GM12872 (cell line): ENCODE results near the gene DAW1.

ENCODE experiments used
- CTCF ChIP-seq: IDR thresholded peaks from 3 replicates; pipeline ENCODE4 v1.5.1; 2011; ENCODE audit warnings: low read depth, mild to moderate bottlenecking, low read length, moderate library complexity; ENCODE audit not compliant: insufficient read depth

DAW1 gene

DNA sequence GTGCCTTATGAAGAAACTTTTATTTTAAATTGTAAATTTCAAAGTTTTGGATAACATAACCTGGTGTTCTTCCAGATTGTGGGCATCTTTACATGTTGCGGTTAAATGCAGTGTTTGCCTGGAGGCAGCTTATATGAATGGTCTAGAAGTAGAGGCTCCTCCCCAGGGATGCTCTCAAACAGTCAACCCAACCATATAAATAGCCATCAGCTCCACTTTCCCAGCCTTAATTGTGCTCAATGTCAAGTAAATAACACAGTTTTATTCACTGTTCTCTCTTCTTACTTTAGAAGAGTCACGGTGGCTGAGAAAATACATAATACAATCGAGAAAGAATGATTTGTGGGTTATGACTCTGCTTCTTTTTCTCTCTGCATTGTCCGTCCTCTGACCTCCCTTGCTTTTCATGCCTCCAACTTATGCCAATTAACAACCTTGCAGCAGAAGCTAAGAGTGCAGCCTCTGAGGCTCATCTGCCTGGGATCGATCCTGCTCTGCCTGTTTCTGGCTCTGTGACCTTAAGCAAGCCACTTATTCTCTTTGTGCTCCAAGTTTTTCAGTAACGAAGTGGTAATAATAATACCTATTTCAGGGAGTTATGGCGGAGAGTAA, 100.3 kb downstream of the DAW1 start:
- no peak for TF ChIP-seq CTCF

DNA sequence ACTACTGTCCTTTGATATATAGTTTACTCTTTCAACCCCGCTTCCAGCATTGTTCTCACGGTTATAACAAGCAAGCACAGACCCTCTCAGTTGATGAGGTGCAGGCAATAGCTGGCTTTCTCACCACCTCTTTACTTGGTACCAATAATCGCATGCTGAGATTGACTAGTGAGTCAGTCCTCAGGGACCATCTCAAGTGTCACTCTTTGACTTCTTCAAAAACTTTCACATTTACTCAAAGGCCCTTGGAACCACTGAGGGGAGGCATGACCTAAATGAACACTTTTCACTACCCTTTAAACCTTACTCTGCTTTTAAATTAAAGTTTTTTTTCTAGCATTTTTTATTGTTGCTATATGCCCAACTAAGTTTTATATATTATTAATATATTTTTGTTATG, 101.8 kb downstream of the DAW1 start:
- TF ChIP-seq CTCF: no peak
